Activated effector memory CD4-positive, alpha-beta T cell treated with Interleukin-2 at 50 U/mL for 16 hours (primary cell): ENCODE measurements around the gene RABL2B.

Source experiments
- DNase-seq: peaks from one replicate; pipeline ENCODE4 v3.0.0-alpha.2; 2020

The RABL2B gene

GRCh38 chr22:50737728-50738648, 45.4 kb downstream of the RABL2B start, which contains the start of gene ACR:
Gene ACR (plus strand): TSS chr22:50738204. CDS start chr22:50738236, 32 bp downstream.
- DNase-seq: no peak

GRCh38 chr22:50735739-50736030, 47.8 kb downstream of the RABL2B start:
- DNase-seq: no peak

GRCh38 chr22:50734986-50735738, 48.3 kb downstream of the RABL2B start:
- DNase-seq: no peak

GRCh38 chr22:50734343-50734771, 49.1 kb downstream of the RABL2B start:
- no peak for DNase-seq

- no peak for DNase-seq
Observed at GRCh38 chr22:50733521-50734342, 49.7 kb downstream of the RABL2B start.

GRCh38 chr22:50732681-50733080, 50.8 kb downstream of the RABL2B start:
- no peak for DNase-seq

- DNase-seq: peak; percentile 45
Observed at GRCh38 chr22:50731811-50732624, 51.4 kb downstream of the RABL2B start.

- no peak for DNase-seq
Observed at GRCh38 chr22:50730941-50731661, 52.3 kb downstream of the RABL2B start.

- no peak for DNase-seq
Observed at GRCh38 chr22:50730013-50730891, 53.2 kb downstream of the RABL2B start.

GRCh38 chr22:50729391-50730012, 53.9 kb downstream of the RABL2B start:
- no peak for DNase-seq

- no peak for DNase-seq
Observed at GRCh38 chr22:50728523-50728931, 54.9 kb downstream of the RABL2B start.

- DNase-seq: no peak
Observed at GRCh38 chr22:50727678-50728522, 55.5 kb downstream of the RABL2B start.

GRCh38 chr22:50726643-50727340, 56.6 kb downstream of the RABL2B start:
- DNase-seq: no peak

GRCh38 chr22:50725597-50725996, 57.8 kb downstream of the RABL2B start:
- no peak for DNase-seq

- DNase-seq: no peak
Observed at GRCh38 chr22:50724616-50725015, 58.8 kb downstream of the RABL2B start.

GRCh38 chr22:50723991-50724390, 59.4 kb downstream of the RABL2B start:
- no peak for DNase-seq

- no peak for DNase-seq
Observed at GRCh38 chr22:50722716-50723428, 60.6 kb downstream of the RABL2B start.
